Endothelial cell of umbilical vein (primary cell): Measurements from ENCODE around the gene CSNK1G2. TPM values are rescaled to one million over a fixed set of nuclear protein-coding genes. Genes with fewer than 3 reads are reported as not detected.

ENCODE experiments used
- BruUV-seq: library from RNA; stranded (reverse); fragments of 400-500 nt; replicated peaks from 2 replicates; lab custom pipeline; 2021; lab: Mats Ljungman, UMichigan
- CTCF ChIA-PET: fragments of 300-600, 350-600 bp; sonication (Branson Sonifier 250); formaldehyde crosslinking; loops from one replicate; lab custom pipeline; 2021; ENCODE audit warnings: antibody characterized with exemption, inconsistent platforms; lab: Charles Lee
- POLR2A ChIA-PET: fragments of 300-600, 350-600 bp; sonication (Branson Sonifier 250); formaldehyde crosslinking; loops from one replicate; lab custom pipeline; 2021; ENCODE audit warnings: antibody characterized with exemption, inconsistent platforms; lab: Charles Lee
- DNase-seq: peaks from one replicate; pipeline ENCODE4 v3.0.0-alpha.2; 2011; ENCODE audit warnings: low read depth, low spot score
- FAIRE-seq: peaks from 2 replicates; lab custom pipeline; 2011; peaks lifted over from hg19 to GRCh38; lab: Jason Lieb, UNC
- H2AFZ ChIP-seq: 2 replicates; pipeline ENCODE4 v1.6.0; 2012; ENCODE audit warnings: low read depth, low read length, control low read depth, inconsistent platforms
- H3K27ac ChIP-seq: 2 replicates; pipeline ENCODE4 v1.5.1; 2011; ENCODE audit warnings: low read depth, mild to moderate bottlenecking, control low read depth, low read length, moderate library complexity; ENCODE audit not compliant: insufficient read depth
- H3K27me3 ChIP-seq, 2 experiments: 2 replicates each; pipeline versions ENCODE4 v1.6.0 to v1.6.1; 2011; ENCODE audit warnings: low read length in 2 of 2, mixed read lengths in 1 of 2; ENCODE audit not compliant: control insufficient read depth in 2 of 2, insufficient read depth in 2 of 2
- H3K36me3 ChIP-seq, 2 experiments: 2 replicates in 1 of 2; 3 replicates in 1 of 2; pipeline ENCODE4 v1.5.1; 2011; ENCODE audit warnings: low read length in 2 of 2, mild to moderate bottlenecking in 1 of 2, moderate library complexity in 1 of 2; ENCODE audit not compliant: control insufficient read depth in 2 of 2, insufficient read depth in 2 of 2; ENCODE audit errors: extremely low read depth in 1 of 2
- H3K4me1 ChIP-seq: 3 replicates; pipeline ENCODE4 v1.5.1; 2011; ENCODE audit warnings: mild to moderate bottlenecking, low read length; ENCODE audit not compliant: control insufficient read depth, insufficient read depth; ENCODE audit errors: extremely low read depth
- H3K4me2 ChIP-seq: 2 replicates; pipeline ENCODE4 v1.6.1; 2011; ENCODE audit warnings: low read length, control low read depth, mixed read lengths; ENCODE audit not compliant: insufficient read depth
- H3K4me3 ChIP-seq, 3 experiments: fragments of 200-600 bp in 1 of 3; sonication (generic), shearing (Covaris generic) in 1 of 3; replicated peaks in 1 of 3; 2 replicates each; pipeline ENCODE4 v1.5.1; 2011 to 2016; ENCODE audit warnings: control low read depth in 3 of 3, low read length in 3 of 3, mild to moderate bottlenecking in 2 of 3, inconsistent platforms in 1 of 3, low read depth in 1 of 3, moderate library complexity in 1 of 3; ENCODE audit not compliant: insufficient read depth in 1 of 3
- H3K79me2 ChIP-seq: 2 replicates; pipeline ENCODE4 v1.6.0; 2012; ENCODE audit warnings: low read length, inconsistent platforms; ENCODE audit not compliant: control insufficient read depth, insufficient read depth
- H3K9ac ChIP-seq: replicated peaks from 2 replicates; pipeline ENCODE3; 2011; ENCODE audit warnings: low read length, control low read depth; ENCODE audit not compliant: insufficient read depth; ENCODE audit errors: extremely low read depth
- H3K9me1 ChIP-seq: replicated peaks from 3 replicates; pipeline ENCODE4 v1.6.0; 2011; ENCODE audit warnings: mild to moderate bottlenecking, low read length; ENCODE audit not compliant: control insufficient read depth, insufficient read depth; ENCODE audit errors: extremely low read depth
- H3K9me3 ChIP-seq: replicated peaks from 2 replicates; pipeline ENCODE4 v1.5.1; 2012; ENCODE audit warnings: low read length, inconsistent platforms; ENCODE audit not compliant: control insufficient read depth, insufficient read depth
- H4K20me1 ChIP-seq: replicated peaks from 2 replicates; pipeline ENCODE3; 2011; ENCODE audit warnings: mild to moderate bottlenecking, low read length; ENCODE audit not compliant: control insufficient read depth, insufficient read depth; ENCODE audit errors: extremely low read depth
- CTCF ChIP-seq, 2 donors: IDR thresholded peaks; 1 replicate in 1 of 2; 2 replicates in 1 of 2; pipeline ENCODE4 v1.5.1; 2011; ENCODE audit warnings: low read length in 2 of 2, mild to moderate bottlenecking in 2 of 2, moderate library complexity in 2 of 2, control low read depth in 1 of 2, inconsistent platforms in 1 of 2, low read depth in 1 of 2; ENCODE audit not compliant: insufficient read depth in 1 of 2; ENCODE audit errors: extremely low read depth in 1 of 2
- EZH2 ChIP-seq: IDR thresholded peaks from 2 replicates; pipeline ENCODE4 v1.6.1; 2012; ENCODE audit warnings: borderline replicate concordance, low read depth, mild to moderate bottlenecking, moderate library complexity, low read length, inconsistent platforms; ENCODE audit not compliant: severe bottlenecking
- GATA2 ChIP-seq: IDR thresholded peaks from 2 replicates; pipeline ENCODE4 v1.7.0; 2011; ENCODE audit warnings: low read depth, mild to moderate bottlenecking, moderate library complexity, mixed read lengths, low read length; ENCODE audit not compliant: insufficient read length, insufficient read depth
- MYC ChIP-seq: IDR thresholded peaks from one replicate; pipeline ENCODE4 v1.6.1; 2011; ENCODE audit warnings: mild to moderate bottlenecking, low read depth, low read length
- POLR2A ChIP-seq: IDR thresholded peaks from 2 replicates; pipeline ENCODE4 v1.6.1; 2012; ENCODE audit warnings: low read depth, mild to moderate bottlenecking, control low read depth, low read length
- POLR2AphosphoS5 ChIP-seq: IDR thresholded peaks from 2 replicates; pipeline ENCODE4 v1.6.1; 2012; ENCODE audit warnings: low read depth, mild to moderate bottlenecking, control low read depth, low read length, moderate library complexity; ENCODE audit not compliant: insufficient read depth
- dilution Hi-C: fragments of 300-500 bp; cut with MboI; formaldehyde crosslinking; loops from one replicate; pipeline ENCODE4 v1.15.0; 2019; ENCODE audit warnings: low sequenced_read_pairs; ENCODE audit not compliant: extremely low pct_ligation_motif_present
- intact Hi-C: fragments of 100-400 bp; cut with micrococcal nuclease; formaldehyde crosslinking; loops from one replicate; pipeline ENCODE4 v1.10.0; 2022
- polyA plus RNA-seq, 4 experiments: library from polyadenylated mRNA; depleted of rRNA in 3 of 4; stranded (reverse) in 3 of 4; unstranded in 1 of 4; fragments of >200 nt; gene quantifications; 2 replicates each; pipeline versions ENCODE4 v1.2.1 to v1.2.3, GENCODE V29; 2011 to 2012; ENCODE audit warnings: missing spikeins in 1 of 4
- total RNA-seq: library from RNA; stranded (reverse); gene quantifications from 2 replicates; pipeline ENCODE4 v1.2.3, GENCODE V29; 2021

CSNK1G2 gene
- total and polyA plus RNA-seq, 2 donors (not counting 3 experiments of a cell fraction or from before 2014, with no cell fraction given): 96.6 to 110 TPM

DNA sequence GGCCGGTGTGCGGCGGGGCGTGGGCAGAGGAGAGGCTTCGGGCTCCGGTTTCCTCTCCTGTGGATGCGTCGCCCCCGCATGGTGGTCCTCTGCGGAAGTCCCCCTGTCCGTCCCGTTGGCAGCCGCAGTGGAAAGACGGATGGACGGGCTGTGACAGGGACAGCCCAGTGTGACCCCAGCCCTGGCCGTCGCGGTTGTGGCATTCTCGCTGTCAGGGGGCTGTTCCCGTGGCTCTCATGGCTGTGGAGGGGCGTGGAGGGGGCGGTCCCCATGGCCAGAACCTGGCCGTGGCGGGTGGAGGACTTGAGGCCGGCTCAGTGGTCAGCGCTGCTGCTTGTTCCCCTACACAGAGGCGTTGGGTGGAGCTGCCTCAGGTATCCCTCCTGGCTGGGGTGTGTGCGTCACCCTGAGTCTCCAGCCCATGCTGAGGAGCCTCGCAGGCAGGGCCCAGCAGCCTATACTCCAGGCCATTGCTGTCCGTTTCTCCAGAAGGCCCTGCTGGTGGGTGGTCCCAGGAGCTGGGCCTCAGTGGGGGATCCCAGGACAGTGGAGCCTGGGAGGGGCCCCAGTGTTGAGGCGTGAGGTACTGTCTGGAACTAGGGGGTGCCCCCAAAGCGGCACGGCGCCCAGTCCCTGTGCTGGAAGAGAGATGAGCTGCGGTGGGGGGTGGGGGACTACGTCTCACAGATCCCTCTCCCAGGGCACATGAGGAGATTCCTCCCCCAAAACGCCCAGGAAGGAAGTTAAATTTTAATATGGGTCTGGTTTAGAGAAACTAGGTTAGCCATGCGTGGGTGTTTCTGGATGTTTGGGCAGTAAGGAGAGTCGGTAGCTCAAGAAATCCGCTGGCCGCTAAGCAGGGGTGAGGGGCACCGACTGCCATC is 20.3 kb downstream of the CSNK1G2 start:
- Histone ChIP-seq H3K9me3 (no peaks in the 10 kb centered on the region), H3K4me1 (no peaks in the 10 kb centered on the region), H3K27ac (no peak overlapping the region), H2AFZ (no peak overlapping the region), H4K20me1 (no peaks in the 10 kb centered on the region), H3K4me2 (no peak overlapping the region), H3K4me3 (no peak overlapping the region), H3K79me2 (peaks cover 32% of the 10 kb centered on the region), H3K27me3 (no peaks in the 10 kb centered on the region), H3K9me1 (no peaks in the 10 kb centered on the region), H3K36me3 (peaks cover 0 to 4% of the 10 kb centered on the region in 2 experiments), H3K9ac (no peak overlapping the region)
- FAIRE-seq (no peak), DNase-seq (no peak)
- CTCF ChIA-PET: no interaction called here
- intact Hi-C loops (no loop called here), dilution Hi-C loops (no loop called here)
- POLR2A ChIA-PET: no interaction called here
- TF ChIP-seq POLR2A (no peak), CTCF (IDR thresholded peaks at IDR 0.05; ENCODE audit: extremely low read depth in 1 of 2, insufficient read depth in 1 of 2, low read depth in 1 of 2, low read length in 2 of 2) (no peak), EZH2 (no peak), POLR2AphosphoS5 (no peak)
- BruUV-seq: no TSS peak

- no peaks in the 10 kb centered on the region for H3K4me1 ChIP-seq
- peaks cover 24% of the 10 kb centered on the region for H3K79me2 ChIP-seq
- H2AFZ ChIP-seq: no peak overlapping the region
- no TSS peak for BruUV-seq
- no peaks in the 10 kb centered on the region for H3K27me3 ChIP-seq
- H3K4me3 ChIP-seq: no peak overlapping the region
- TF ChIP-seq POLR2A (no peak), POLR2AphosphoS5 (no peak), GATA2 (no peak), MYC (no peak)
- CTCF ChIA-PET: no interaction called here
- H3K9me1 ChIP-seq: no peaks in the 10 kb centered on the region
- H3K36me3 ChIP-seq: peaks cover 0 to 4% of the 10 kb centered on the region in 2 experiments
- no peak overlapping the region for H3K9ac ChIP-seq
- intact Hi-C loops (no loop called here), dilution Hi-C loops (no loop called here)
- POLR2A ChIA-PET: no interaction called here
- no peaks in the 10 kb centered on the region for H3K9me3 ChIP-seq
- no peak overlapping the region for H3K27ac ChIP-seq
- DNase-seq (no peak), FAIRE-seq (no peak)
- no peak overlapping the region for H3K4me2 ChIP-seq
- no peaks in the 10 kb centered on the region for H4K20me1 ChIP-seq
Measured at GRCh38 chr19:1962674-1963073, 21.7 kb downstream of the CSNK1G2 start.
